HepG2 (cell line): ENCODE measurements around the gene ZBED1. TPM values are rescaled to one million over a fixed set of nuclear protein-coding genes. Genes with fewer than 3 reads are reported as not detected.

ENCODE experiments used
- ATAC-seq: fragments of 200-7000 bp; cut with Tn5 transposase; 3 replicates; pipeline ENCODE4 v1.9.1; 2020; ENCODE audit warnings: mild to moderate bottlenecking, moderate library complexity
- BruUV-seq: library from RNA; stranded (reverse); fragments of 400-500 nt; replicated peaks from 2 replicates; lab custom pipeline; 2021; lab: Mats Ljungman, UMichigan
- CTCF ChIA-PET: fragments of 300-600 bp; formaldehyde crosslinking; extraction: SDS; loops from one replicate; lab custom pipeline; 2021; ENCODE audit warnings: low total read pairs, inconsistent platforms, low intra/inter-chr PET ratio; lab: Yijun Ruan, JAX
- POLR2A ChIA-PET: fragments of 350-600 bp; sonication (Branson Sonifier 250); formaldehyde crosslinking; loops from one replicate; lab custom pipeline; 2020; ENCODE audit warnings: antibody characterized with exemption, inconsistent platforms; lab: Yijun Ruan, JAX
- DNase-seq: peaks from one replicate; pipeline ENCODE4 v3.0.0-alpha.2; 2015; ENCODE audit warnings: low spot score
- FAIRE-seq: peaks from 3 replicates; lab custom pipeline; 2011; peaks lifted over from hg19 to GRCh38; lab: Jason Lieb, UNC
- H2AFZ ChIP-seq: one replicate; pipeline ENCODE4 v1.6.1; 2011; ENCODE audit warnings: low read length, inconsistent platforms
- H3K27ac ChIP-seq: fragments of 300-600 bp; 3 replicates; pipeline ENCODE4 v1.8.0; 2011; ENCODE audit warnings: mixed run types, mild to moderate bottlenecking, mixed read lengths, low read length, inconsistent platforms; ENCODE audit not compliant: insufficient read depth; ENCODE audit errors: extremely low read length
- H3K27me3 ChIP-seq, 2 experiments: fragments of 200-600 bp in 1 of 2; 2 replicates in 1 of 2; 3 replicates in 1 of 2; pipeline versions ENCODE4 v1.6.0 to v1.8.0; 2011; ENCODE audit warnings: low read length in 2 of 2, mild to moderate bottlenecking in 2 of 2, moderate library complexity in 2 of 2, inconsistent platforms in 1 of 2; ENCODE audit not compliant: insufficient read depth in 2 of 2, control insufficient read depth in 1 of 2
- H3K36me3 ChIP-seq, 2 experiments: fragments of 200-600 bp in 1 of 2; replicated peaks in 1 of 2; 2 replicates in 1 of 2; 3 replicates in 1 of 2; pipeline versions ENCODE4 v1.5.1 to v1.8.0; 2011; ENCODE audit warnings: low read length in 2 of 2, inconsistent platforms in 1 of 2; ENCODE audit not compliant: insufficient read depth in 2 of 2, control insufficient read depth in 1 of 2
- H3K4me1 ChIP-seq: 2 replicates; pipeline ENCODE4 v1.5.1; 2012; ENCODE audit warnings: low read length, inconsistent platforms; ENCODE audit not compliant: insufficient read depth
- H3K4me2 ChIP-seq: 2 replicates; pipeline ENCODE4 v1.6.0; 2011; ENCODE audit warnings: low read depth, low read length, inconsistent platforms
- H3K4me3 ChIP-seq, 3 experiments: fragments of 200-600 bp in 1 of 3; sonication (generic), shearing (Covaris generic) in 1 of 3; replicated peaks in 1 of 3; 2 replicates each; pipeline ENCODE4 v1.5.1; 2011 to 2016; ENCODE audit warnings: low read length in 3 of 3, inconsistent platforms in 2 of 3, low read depth in 2 of 3, mild to moderate bottlenecking in 2 of 3, control low read depth in 1 of 3, mixed read lengths in 1 of 3; ENCODE audit not compliant: insufficient read depth in 1 of 3
- H3K79me2 ChIP-seq: one replicate; pipeline ENCODE4 v1.6.1; 2011; ENCODE audit warnings: low read length, inconsistent platforms; ENCODE audit not compliant: insufficient read depth
- H3K9ac ChIP-seq: 2 replicates; pipeline ENCODE4 v1.6.0; 2011; ENCODE audit warnings: mild to moderate bottlenecking, low read depth, low read length, inconsistent platforms; ENCODE audit not compliant: insufficient read depth
- H3K9me3 ChIP-seq: 2 replicates; pipeline ENCODE4 v1.5.1; 2012; ENCODE audit warnings: mild to moderate bottlenecking, low read length
- H4K20me1 ChIP-seq: 2 replicates; pipeline ENCODE4 v1.6.0; 2011; ENCODE audit warnings: inconsistent platforms, mild to moderate bottlenecking, low read length, moderate library complexity; ENCODE audit not compliant: insufficient read depth
- FOXJ3 ChIP-seq: sonication (generic); formaldehyde crosslinking; IDR thresholded peaks from 2 replicates; pipeline ENCODE4 v1.4.0; 2020; ENCODE audit warnings: missing genetic modification reagents, mild to moderate bottlenecking, borderline replicate concordance
- NFE2 ChIP-seq: sonication (generic); formaldehyde crosslinking; IDR thresholded peaks from 2 replicates; pipeline ENCODE4 v1.4.0; 2020; ENCODE audit warnings: missing genetic modification reagents
- SIX4 ChIP-seq: sonication (generic); formaldehyde crosslinking; IDR thresholded peaks from 2 replicates; pipeline ENCODE4 v1.4.0; 2020; ENCODE audit warnings: missing genetic modification reagents
- TEAD3 ChIP-seq: optimal IDR thresholded peaks from 2 replicates; pipeline ENCODE3; 2016; ENCODE audit warnings: borderline replicate concordance
- ZBTB8A ChIP-seq: sonication (generic); formaldehyde crosslinking; IDR thresholded peaks from 2 replicates; pipeline ENCODE4 v1.4.0; 2020; ENCODE audit warnings: mild to moderate bottlenecking, low read depth, missing genetic modification reagents, borderline replicate concordance
- ZFAT ChIP-seq: sonication (generic); formaldehyde crosslinking; conservative IDR thresholded peaks from 2 replicates; pipeline ENCODE4 v1.8.1; 2023; ENCODE audit warnings: missing genetic modification reagents, inconsistent platforms
- ZKSCAN8 ChIP-seq: IDR thresholded peaks from 2 replicates; pipeline ENCODE4 v1.6.1; 2016; ENCODE audit warnings: borderline replicate concordance, missing genetic modification reagents, missing compliant biosample characterization
- ZNF101 ChIP-seq: sonication (generic); formaldehyde crosslinking; IDR thresholded peaks from 2 replicates; pipeline ENCODE4 v1.4.0; 2020; ENCODE audit warnings: mild to moderate bottlenecking, low read depth, missing genetic modification reagents, borderline replicate concordance
- ZNF17 ChIP-seq: sonication (generic); formaldehyde crosslinking; IDR thresholded peaks from 2 replicates; pipeline ENCODE4 v1.5.0; 2020; ENCODE audit warnings: mild to moderate bottlenecking, missing genetic modification reagents
- ZNF451 ChIP-seq: sonication (generic); formaldehyde crosslinking; IDR thresholded peaks from 2 replicates; pipeline ENCODE4 v1.5.0; 2020; ENCODE audit warnings: mild to moderate bottlenecking, missing genetic modification reagents
- ZNF839 ChIP-seq: sonication (generic); formaldehyde crosslinking; IDR thresholded peaks from 2 replicates; pipeline ENCODE4 v1.4.0; 2020; ENCODE audit warnings: missing genetic modification reagents, mild to moderate bottlenecking, borderline replicate concordance
- ZSCAN22 ChIP-seq: sonication (generic); formaldehyde crosslinking; IDR thresholded peaks from 2 replicates; pipeline ENCODE4 v1.4.0; 2020; ENCODE audit warnings: mild to moderate bottlenecking, missing genetic modification reagents
- WGBS: methylation state at CpG from one replicate; pipeline ENCODE4 v1.1.6; 2017; ENCODE audit warnings: low lambda C conversion rate; 5-methylcytosine and 5-hydroxymethylcytosine counted together
- in situ Hi-C: cut with HindIII; loops from 2 replicates; pipeline ENCODE4 v1.10.0; 2017; ENCODE audit warnings: low pct_unique_long_range_greater_than_20kb; ENCODE audit not compliant: extremely low pct_ligation_motif_present
- intact Hi-C: fragments of 100-400 bp; cut with micrococcal nuclease; formaldehyde crosslinking; loops from one replicate; pipeline ENCODE4 v1.10.0; 2022; ENCODE audit not compliant: unreplicated experiment
- polyA plus RNA-seq, 8 experiments: library from polyadenylated mRNA; depleted of rRNA in 3 of 8; stranded (reverse) in 7 of 8; unstranded in 1 of 8; fragments of >200 nt; fragmentation: Illumina TruSeq in 4 of 8; extraction: Trizol in 4 of 8; gene quantifications; 2 replicates each; pipeline versions ENCODE4 v1.2.1 to v1.2.3, GENCODE V29; 2011 to 2016; ENCODE audit warnings: low read depth in 4 of 8, missing spikeins in 1 of 8, mixed read lengths in 1 of 8; ENCODE audit not compliant: insufficient read depth in 1 of 8
- total RNA-seq, 5 experiments: library from RNA; depleted of rRNA; stranded (reverse); fragments of >200 nt; fragmentation: Illumina TruSeq; extraction: Trizol; gene quantifications; 2 replicates each; pipeline ENCODE4 v1.2.3, GENCODE V29; 2016; ENCODE audit warnings: low read depth in 1 of 5
- TF ChIP-seq, protein P1 (sequence below): IDR thresholded peaks from 2 replicates; pipeline ENCODE4 v1.6.1; 2016; ENCODE audit warnings: mild to moderate bottlenecking, missing biosample characterization, missing genetic modification reagents
- TF ChIP-seq, protein P2 (sequence below): sonication (generic); formaldehyde crosslinking; IDR thresholded peaks from 2 replicates; pipeline ENCODE4 v1.4.0; 2020; ENCODE audit warnings: missing genetic modification reagents
- TF ChIP-seq, protein P3 (sequence below): sonication (generic); formaldehyde crosslinking; IDR thresholded peaks from 2 replicates; pipeline ENCODE4 v1.4.0; 2020; ENCODE audit warnings: missing genetic modification reagents
- TF ChIP-seq, protein P4 (sequence below): IDR thresholded peaks from 2 replicates; pipeline ENCODE4 v1.6.1; 2016; ENCODE audit warnings: low read depth

Gene ZBED1
- total and polyA plus RNA-seq, 2 of the 13 experiments (the other 11 are each of a cell fraction or from before 2014, with no cell fraction given): 20.0 to 29.8 TPM

DNA sequence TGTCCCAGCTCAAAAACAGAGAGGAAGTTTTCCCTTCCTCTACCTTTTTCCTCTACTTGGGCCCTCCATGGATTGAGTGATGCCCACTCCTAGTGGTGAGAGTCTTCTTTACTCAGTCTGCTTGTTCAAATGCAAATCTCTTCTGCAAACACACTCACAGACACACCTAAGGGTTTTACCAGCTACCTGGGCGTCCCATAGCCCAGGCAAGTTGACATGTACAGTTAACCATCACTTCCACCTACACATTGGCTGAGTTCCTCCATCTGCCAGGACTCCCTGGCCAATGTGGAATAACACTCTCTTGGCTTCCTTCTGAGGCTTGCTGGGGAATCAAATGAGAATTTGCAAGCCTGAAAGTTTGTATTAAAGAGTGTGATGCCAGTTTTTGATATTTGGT, 45.7 kb upstream of the ZBED1 start:
- H3K4me2 ChIP-seq: no peak overlapping the region
- no TSS peak for BruUV-seq
- DNase-seq (no peak), ATAC-seq (no peak), FAIRE-seq (no peak)
- H3K27me3 ChIP-seq: no peaks in the 10 kb centered on the region
- in situ Hi-C loops (no loop called here), intact Hi-C loops (no loop called here)
- no peaks in the 10 kb centered on the region for H3K9me3 ChIP-seq
- no peaks in the 10 kb centered on the region for H3K79me2 ChIP-seq
- CTCF ChIA-PET: no interaction called here
- POLR2A ChIA-PET: no interaction called here
- H3K4me1 ChIP-seq: no peaks in the 10 kb centered on the region; the same call in 1 of the 2 replicates
- H3K27ac ChIP-seq: no peak overlapping the region
- 0% methylated on average over 1 of the region's 1 CpG for WGBS
- no peak overlapping the region for H3K9ac ChIP-seq
- H4K20me1 ChIP-seq: no peaks in the 10 kb centered on the region
- no peak overlapping the region for H2AFZ ChIP-seq
- no peak overlapping the region for H3K4me3 ChIP-seq
- no peaks in the 10 kb centered on the region for H3K36me3 ChIP-seq
- TF ChIP-seq, protein P1, sequence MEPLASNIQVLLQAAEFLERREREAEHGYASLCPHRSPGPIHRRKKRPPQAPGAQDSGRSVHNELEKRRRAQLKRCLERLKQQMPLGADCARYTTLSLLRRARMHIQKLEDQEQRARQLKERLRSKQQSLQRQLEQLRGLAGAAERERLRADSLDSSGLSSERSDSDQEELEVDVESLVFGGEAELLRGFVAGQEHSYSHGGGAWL (CRISPR knock-in tag): no peak
- no peak for TF ChIP-seq ZNF839 (CRISPR knock-in tag)
- no peak for TF ChIP-seq ZFAT
- no peak for TF ChIP-seq ZNF101 (CRISPR knock-in tag)
- no peak for TF ChIP-seq NFE2 (CRISPR knock-in tag)
- TF ChIP-seq ZNF17: no peak
- no peak for TF ChIP-seq SIX4 (CRISPR knock-in tag)
- TF ChIP-seq, protein P2, sequence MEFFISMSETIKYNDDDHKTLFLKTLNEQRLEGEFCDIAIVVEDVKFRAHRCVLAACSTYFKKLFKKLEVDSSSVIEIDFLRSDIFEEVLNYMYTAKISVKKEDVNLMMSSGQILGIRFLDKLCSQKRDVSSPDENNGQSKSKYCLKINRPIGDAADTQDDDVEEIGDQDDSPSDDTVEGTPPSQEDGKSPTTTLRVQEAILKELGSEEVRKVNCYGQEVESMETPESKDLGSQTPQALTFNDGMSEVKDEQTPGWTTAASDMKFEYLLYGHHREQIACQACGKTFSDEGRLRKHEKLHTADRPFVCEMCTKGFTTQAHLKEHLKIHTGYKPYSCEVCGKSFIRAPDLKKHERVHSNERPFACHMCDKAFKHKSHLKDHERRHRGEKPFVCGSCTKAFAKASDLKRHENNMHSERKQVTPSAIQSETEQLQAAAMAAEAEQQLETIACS: no peak
- no peak for TF ChIP-seq ZNF451 (CRISPR knock-in tag)
- TF ChIP-seq, protein P3, sequence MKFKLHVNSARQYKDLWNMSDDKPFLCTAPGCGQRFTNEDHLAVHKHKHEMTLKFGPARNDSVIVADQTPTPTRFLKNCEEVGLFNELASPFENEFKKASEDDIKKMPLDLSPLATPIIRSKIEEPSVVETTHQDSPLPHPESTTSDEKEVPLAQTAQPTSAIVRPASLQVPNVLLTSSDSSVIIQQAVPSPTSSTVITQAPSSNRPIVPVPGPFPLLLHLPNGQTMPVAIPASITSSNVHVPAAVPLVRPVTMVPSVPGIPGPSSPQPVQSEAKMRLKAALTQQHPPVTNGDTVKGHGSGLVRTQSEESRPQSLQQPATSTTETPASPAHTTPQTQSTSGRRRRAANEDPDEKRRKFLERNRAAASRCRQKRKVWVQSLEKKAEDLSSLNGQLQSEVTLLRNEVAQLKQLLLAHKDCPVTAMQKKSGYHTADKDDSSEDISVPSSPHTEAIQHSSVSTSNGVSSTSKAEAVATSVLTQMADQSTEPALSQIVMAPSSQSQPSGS: no peak
- TF ChIP-seq, protein P4, sequence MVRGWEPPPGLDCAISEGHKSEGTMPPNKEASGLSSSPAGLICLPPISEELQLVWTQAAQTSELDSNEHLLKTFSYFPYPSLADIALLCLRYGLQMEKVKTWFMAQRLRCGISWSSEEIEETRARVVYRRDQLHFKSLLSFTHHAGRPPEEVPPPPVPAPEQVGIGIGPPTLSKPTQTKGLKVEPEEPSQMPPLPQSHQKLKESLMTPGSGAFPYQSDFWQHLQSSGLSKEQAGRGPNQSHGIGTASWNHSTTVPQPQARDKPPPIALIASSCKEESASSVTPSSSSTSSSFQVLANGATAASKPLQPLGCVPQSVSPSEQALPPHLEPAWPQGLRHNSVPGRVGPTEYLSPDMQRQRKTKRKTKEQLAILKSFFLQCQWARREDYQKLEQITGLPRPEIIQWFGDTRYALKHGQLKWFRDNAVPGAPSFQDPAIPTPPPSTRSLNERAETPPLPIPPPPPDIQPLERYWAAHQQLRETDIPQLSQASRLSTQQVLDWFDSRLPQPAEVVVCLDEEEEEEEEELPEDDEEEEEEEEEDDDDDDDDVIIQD: no peak
- TF ChIP-seq FOXJ3 (CRISPR knock-in tag): no peak
- no peak for TF ChIP-seq TEAD3
- TF ChIP-seq ZKSCAN8 (CRISPR knock-in tag): no peak
- no peak for TF ChIP-seq ZSCAN22 (CRISPR knock-in tag)
- TF ChIP-seq ZBTB8A: no peak
